GM12878 (cell line): ENCODE data around the gene DNTT. TPM values are rescaled to one million over a fixed set of nuclear protein-coding genes. Genes with fewer than 3 reads are reported as not detected.

Experiments used
- ATAC-seq: fragments of 200-7000 bp; cut with Tn5 transposase; 3 replicates; pipeline ENCODE4 v1.9.1; 2020; ENCODE audit warnings: mild to moderate bottlenecking, moderate library complexity
- BruUV-seq: library from RNA; stranded (reverse); fragments of 400-500 nt; replicated peaks from 2 replicates; lab custom pipeline; 2021; lab: Mats Ljungman, UMichigan
- CTCF ChIA-PET: fragments of 300-600 bp; sonication (Branson Sonifier 250); formaldehyde crosslinking; extraction: SDS; loops from one replicate; lab custom pipeline; 2021; ENCODE audit warnings: inconsistent platforms; lab: Yijun Ruan, JAX
- POLR2A ChIA-PET: fragments of 350-600 bp; formaldehyde crosslinking; extraction: SDS; loops from one replicate; lab custom pipeline; 2021; ENCODE audit warnings: inconsistent platforms; lab: Charles Lee
- RAD21 ChIA-PET: fragments of 300-600 bp; sonication (Branson Sonifier 250); formaldehyde crosslinking; loops from one replicate; lab custom pipeline; 2023; ENCODE audit warnings: antibody characterized with exemption; ENCODE audit not compliant: unreplicated experiment; lab: Charles Lee
- SMC1A ChIA-PET: fragments of 300-600 bp; sonication (Branson Sonifier 250); formaldehyde crosslinking; loops from one replicate; lab custom pipeline; 2023; ENCODE audit not compliant: unreplicated experiment, uncharacterized antibody; lab: Charles Lee
- DNase-seq: peaks from one replicate; pipeline ENCODE4 v3.0.0-alpha.2; 2011; ENCODE audit warnings: low read depth, low spot score
- FAIRE-seq: peaks from 3 replicates; lab custom pipeline; 2011; peaks lifted over from hg19 to GRCh38; lab: Jason Lieb, UNC
- H2AFZ ChIP-seq: 2 replicates; pipeline ENCODE4 v1.6.0; 2011; ENCODE audit warnings: low read depth, low read length, control low read depth; ENCODE audit not compliant: control insufficient read depth
- H3K27ac ChIP-seq: 2 replicates; pipeline ENCODE4 v1.5.1; 2011; ENCODE audit warnings: control low read depth; ENCODE audit not compliant: control insufficient read depth, insufficient read depth
- H3K27me3 ChIP-seq, 2 experiments: replicated peaks in 1 of 2; 2 replicates each; pipeline versions ENCODE4 v1.6.0 to v1.6.1; 2011; ENCODE audit warnings: low read length in 1 of 2; ENCODE audit not compliant: control insufficient read depth in 2 of 2, insufficient read depth in 2 of 2
- H3K36me3 ChIP-seq, 2 experiments: 2 replicates each; pipeline ENCODE4 v1.5.1; 2011; ENCODE audit warnings: low read length in 1 of 2; ENCODE audit not compliant: control insufficient read depth in 2 of 2, insufficient read depth in 2 of 2
- H3K4me1 ChIP-seq: 2 replicates; pipeline ENCODE4 v1.6.1; 2011; ENCODE audit warnings: mild to moderate bottlenecking, low read length, moderate library complexity, mixed read lengths; ENCODE audit not compliant: control insufficient read depth, insufficient read depth
- H3K4me2 ChIP-seq: 2 replicates; pipeline ENCODE4 v1.6.0; 2011; ENCODE audit warnings: control low read depth; ENCODE audit not compliant: control insufficient read depth, insufficient read depth
- H3K4me3 ChIP-seq: fragments of 200-600 bp; sonication (generic); 2 replicates; pipeline ENCODE4 v1.5.1; 2016
- H3K79me2 ChIP-seq: 2 replicates; pipeline ENCODE4 v1.6.0; 2011; ENCODE audit warnings: low read length; ENCODE audit not compliant: control insufficient read depth, insufficient read depth
- H3K9ac ChIP-seq: 2 replicates; pipeline ENCODE4 v1.8.0; 2011; ENCODE audit warnings: low read length, control low read depth, mixed read lengths; ENCODE audit not compliant: control insufficient read depth, insufficient read depth
- H3K9me3 ChIP-seq: replicated peaks from 3 replicates; pipeline ENCODE4 v1.5.1; 2011; ENCODE audit warnings: mild to moderate bottlenecking, low read length; ENCODE audit not compliant: control insufficient read depth, insufficient read depth
- H4K20me1 ChIP-seq: 2 replicates; pipeline ENCODE4 v1.6.0; 2011; ENCODE audit not compliant: control insufficient read depth, insufficient read depth
- ATF2 ChIP-seq: IDR thresholded peaks from 2 replicates; pipeline ENCODE4 v1.6.1; 2012; ENCODE audit warnings: low read length, inconsistent platforms
- CBX3 ChIP-seq: fragments of 200-600 bp; sonication (generic); IDR thresholded peaks from 2 replicates; pipeline ENCODE4 v1.6.1; 2016; ENCODE audit warnings: low read depth, borderline replicate concordance
- NFYB ChIP-seq: IDR thresholded peaks from 2 replicates; pipeline ENCODE4 v1.6.1; 2011; ENCODE audit warnings: low read depth, mild to moderate bottlenecking, low read length, improper control_type of control experiment, moderate library complexity; ENCODE audit not compliant: insufficient read depth
- NR2F1 ChIP-seq: fragments of 450-650 bp; conservative IDR thresholded peaks from 2 replicates; pipeline ENCODE4 v1.6.1; 2017; ENCODE audit warnings: mild to moderate bottlenecking
- NRF1 ChIP-seq: conservative IDR thresholded peaks from 2 replicates; pipeline ENCODE4 v1.6.1; 2011; ENCODE audit warnings: mild to moderate bottlenecking, low read depth, low read length, improper control_type of control experiment
- PKNOX1 ChIP-seq: fragments of 450-650 bp; IDR thresholded peaks from 2 replicates; pipeline ENCODE4 v1.6.1; 2016; ENCODE audit warnings: mild to moderate bottlenecking
- SIX5 ChIP-seq: IDR thresholded peaks from 2 replicates; pipeline ENCODE4 v1.6.1; 2011; ENCODE audit warnings: mild to moderate bottlenecking, low read depth, low read length, moderate library complexity; ENCODE audit not compliant: severe bottlenecking
- TCF3 ChIP-seq: IDR thresholded peaks from 2 replicates; pipeline ENCODE4 v1.6.1; 2012; ENCODE audit warnings: low read depth, mild to moderate bottlenecking, low read length, borderline replicate concordance; ENCODE audit not compliant: insufficient read depth
- ZZZ3 ChIP-seq: IDR thresholded peaks from 2 replicates; pipeline ENCODE4 v1.6.1; 2011; ENCODE audit warnings: low read depth; ENCODE audit not compliant: control insufficient read depth, insufficient read length
- WGBS: methylation state at CpG from one replicate; pipeline ENCODE4 v1.1.6; 2016; ENCODE audit warnings: low lambda C conversion rate; ENCODE audit not compliant: insufficient replicate concordance, insufficient coverage; ENCODE audit errors: missing lambda C conversion rate; 5-methylcytosine and 5-hydroxymethylcytosine counted together
- in situ Hi-C: fragments of 300-500 bp; cut with MboI; formaldehyde crosslinking; loops from 9 replicates; pipeline ENCODE4 v1.14.3; 2018; ENCODE audit warnings: mixed read lengths
- intact Hi-C: fragments of 100-400 bp; cut with micrococcal nuclease; formaldehyde crosslinking; loops from one replicate; pipeline ENCODE4 v1.14.2; 2022; ENCODE audit not compliant: unreplicated experiment
- polyA plus RNA-seq, 11 experiments: library from polyadenylated mRNA; depleted of rRNA in 4 of 11; unstranded in 6 of 11; stranded (reverse) in 5 of 11; fragments of >200 nt; fragmentation: Nextera tagmentation in 4 of 11; fragmentation: Illumina TruSeq in 1 of 11; extraction: Ambion mirVana in 4 of 11; extraction: Trizol in 1 of 11; gene quantifications; 1 replicate in 1 of 11; 2 replicates in 10 of 11; pipeline versions ENCODE4 v1.2.1 to v1.2.3, GENCODE V29; 2011 to 2016; ENCODE audit warnings: inconsistent platforms in 2 of 11, missing spikeins in 2 of 11, low read depth in 1 of 11
- total RNA-seq, 4 experiments: library from RNA; depleted of rRNA in 3 of 4; stranded (reverse); fragments of >200 nt in 3 of 4; fragmentation: Illumina TruSeq in 1 of 4; extraction: Trizol in 1 of 4; gene quantifications; 2 replicates each; pipeline versions ENCODE4 v1.2.1 to v1.2.3, GENCODE V29; 2013 to 2021

Gene DNTT
- total and polyA plus RNA-seq, 10 of the 15 experiments (the other 5 are each of a cell fraction or from before 2014, with no cell fraction given): 0.06 to 0.13 (median 0.09) TPM; not detected in 5

- Histone ChIP-seq H3K36me3 (no peaks in the 10 kb centered on the region), H3K4me3 (no peak overlapping the region), H3K27ac (no peak overlapping the region), H3K4me2 (no peak overlapping the region), H3K79me2 (no peaks in the 10 kb centered on the region), H4K20me1 (no peaks in the 10 kb centered on the region), H2AFZ (no peak overlapping the region), H3K9me3 (no peaks in the 10 kb centered on the region), H3K9ac (no peak overlapping the region), H3K27me3 (peaks cover 2 to 5% of the 10 kb centered on the region in 2 experiments; a peak in 3 of 4 replicates), H3K4me1 (no peaks in the 10 kb centered on the region)
- BruUV-seq: no TSS peak
- TF ChIP-seq TCF3: no peak
- no peak for TF ChIP-seq SIX5
- no peak for TF ChIP-seq CBX3
- no peak for TF ChIP-seq ATF2
- TF ChIP-seq NR2F1: no peak
- TF ChIP-seq NRF1: no peak
- no peak for TF ChIP-seq NFYB
- TF ChIP-seq ZZZ3: no peak
- TF ChIP-seq PKNOX1: no peak
- 12% methylated on average over 8 of the region's 8 CpGs for WGBS
- POLR2A ChIA-PET: no interaction called here
- intact Hi-C loops: no loop called here
- no peak for ATAC-seq
- RAD21 ChIA-PET: no interaction called here
- CTCF ChIA-PET: interaction anchor here (1.2 to 2.4 kb wide), 4 partner anchors 13 to 23 kb away, joined by 3 to 6 read pairs (median 5); no protein-coding TSS in a partner anchor
- DNase-seq: no peak
- SMC1A ChIA-PET: interaction anchor here (1.7 kb wide), 1 partner anchor 18 kb away, joined by 4 read pairs; no protein-coding TSS in a partner anchor
- no peak for FAIRE-seq
- in situ Hi-C loops: no loop called here
These were observed 52.9 kb downstream of the DNTT start for GRCh38 chr10:96357038-96357620.
